ENCODE measurements around the gene RNASE8. TPM values are rescaled to one million over a fixed set of nuclear protein-coding genes. Genes with fewer than 3 reads are reported as not detected.
"Not testable (repeated sequence)": the region's sequence is repeated elsewhere in the genome, so short reads cannot be mapped to it uniquely, and the experiment has no call there.

Gene RNASE8
- total RNA-seq, 1 donor from 2014 or later = not detected

GRCh38 chr14:21030531-21030930, 27.1 kb upstream of the RNASE8 start:
- no peak for DNase-seq

- no peak for DNase-seq
Measured at GRCh38 chr14:21032326-21033132, 25.1 kb upstream of the RNASE8 start.

- no peak for DNase-seq
Measured at GRCh38 chr14:21033133-21033698, 24.4 kb upstream of the RNASE8 start.

GRCh38 chr14:21034707-21035106, 22.9 kb upstream of the RNASE8 start, which contains the start of gene RNASE13:
RNASE13 (minus strand) TSS chr14:21034807; CDS start chr14:21034288, 519 bp downstream.
- no peak for DNase-seq

- DNase-seq = no peak
Measured at GRCh38 chr14:21036751-21037150, 20.9 kb upstream of the RNASE8 start.

- no peak for DNase-seq
Measured at GRCh38 chr14:21037156-21037555, 20.5 kb upstream of the RNASE8 start.

- DNase-seq = peak; percentile 97
Measured at GRCh38 chr14:21038441-21039422, 18.9 kb upstream of the RNASE8 start.

- peak; percentile 94 for DNase-seq
Measured at GRCh38 chr14:21039585-21040369, 17.8 kb upstream of the RNASE8 start.

GRCh38 chr14:21040370-21040925, 17.2 kb upstream of the RNASE8 start:
- no peak for DNase-seq

GRCh38 chr14:21040941-21041340, 16.7 kb upstream of the RNASE8 start:
- not testable (repeated sequence) for DNase-seq

- no peak for DNase-seq
Measured at GRCh38 chr14:21041676-21042433, 15.8 kb upstream of the RNASE8 start, which contains the start of gene RNASE7. RNASE7 (plus strand) TSS chr14:21042362; CDS start chr14:21042993, 631 bp downstream.

GRCh38 chr14:21042918-21043317, 14.7 kb upstream of the RNASE8 start:
- DNase-seq = no peak

GRCh38 chr14:21043387-21043973, 14.1 kb upstream of the RNASE8 start:
- DNase-seq = no peak

- no peak for DNase-seq
Measured at GRCh38 chr14:21043974-21044618, 13.5 kb upstream of the RNASE8 start.

GRCh38 chr14:21047378-21047781, 10.2 kb upstream of the RNASE8 start:
- no peak for DNase-seq

- no peak for DNase-seq
Measured at GRCh38 chr14:21048638-21049037, 9.0 kb upstream of the RNASE8 start.

GRCh38 chr14:21049271-21049673, 8.3 kb upstream of the RNASE8 start:
- no peak for DNase-seq

GRCh38 chr14:21050597-21050996, 7.0 kb upstream of the RNASE8 start:
- DNase-seq = no peak

Data from tongue (tissue), 2 donors.